ENCODE measurements around the gene SUGCT.

Gene SUGCT

GRCh38 chr7:40715053-40715430 lies 580.2 kb downstream of the SUGCT start:
- DNase-seq (ENCODE audit: low spot score) = no peak

- no peak for DNase-seq (ENCODE audit: low spot score)
Observed at GRCh38 chr7:40716052-40716451, 581.2 kb downstream of the SUGCT start.

- DNase-seq (ENCODE audit: low spot score) = peak; percentile 60
Observed at GRCh38 chr7:40717242-40717641, 582.4 kb downstream of the SUGCT start.

GRCh38 chr7:40720416-40720815 lies 585.6 kb downstream of the SUGCT start:
- no peak for DNase-seq (ENCODE audit: low spot score)

- DNase-seq (ENCODE audit: low spot score) = peak; percentile 18
Observed at GRCh38 chr7:40721342-40721949, 586.6 kb downstream of the SUGCT start.

GRCh38 chr7:40722242-40722641 lies 587.4 kb downstream of the SUGCT start:
- DNase-seq (ENCODE audit: low spot score) = no peak

GRCh38 chr7:40723829-40724228 lies 589.0 kb downstream of the SUGCT start:
- DNase-seq (ENCODE audit: low spot score) = no peak

GRCh38 chr7:40726559-40726958 lies 591.8 kb downstream of the SUGCT start:
- DNase-seq (ENCODE audit: low spot score) = no peak

GRCh38 chr7:40733114-40733513 lies 598.3 kb downstream of the SUGCT start:
- peak; percentile 37 for DNase-seq (ENCODE audit: low spot score)

GRCh38 chr7:40733578-40733977 lies 598.8 kb downstream of the SUGCT start:
- DNase-seq (ENCODE audit: low spot score) = no peak

- DNase-seq (ENCODE audit: low spot score) = no peak
Observed at GRCh38 chr7:40739257-40739656, 604.5 kb downstream of the SUGCT start.

GRCh38 chr7:40742270-40742669 lies 607.5 kb downstream of the SUGCT start:
- no peak for DNase-seq (ENCODE audit: low spot score)

- no peak for DNase-seq (ENCODE audit: low spot score)
Observed at GRCh38 chr7:40746841-40747556, 612.2 kb downstream of the SUGCT start.

- DNase-seq (ENCODE audit: low spot score) = no peak
Observed at GRCh38 chr7:40747856-40748255, 613.1 kb downstream of the SUGCT start.

GRCh38 chr7:40749877-40750276 lies 615.1 kb downstream of the SUGCT start:
- DNase-seq (ENCODE audit: low spot score) = no peak

- DNase-seq (ENCODE audit: low spot score) = no peak
Observed at GRCh38 chr7:40753455-40753854, 618.6 kb downstream of the SUGCT start.

- DNase-seq (ENCODE audit: low spot score) = no peak
Observed at GRCh38 chr7:40755438-40755837, 620.6 kb downstream of the SUGCT start.

- no peak for DNase-seq (ENCODE audit: low spot score)
Observed at GRCh38 chr7:40757109-40757508, 622.3 kb downstream of the SUGCT start.

GRCh38 chr7:40758590-40758989 lies 623.8 kb downstream of the SUGCT start:
- no peak for DNase-seq (ENCODE audit: low spot score)

GRCh38 chr7:40760293-40760964 lies 625.6 kb downstream of the SUGCT start:
- no peak for DNase-seq (ENCODE audit: low spot score)

GRCh38 chr7:40760987-40761386 lies 626.2 kb downstream of the SUGCT start:
- DNase-seq (ENCODE audit: low spot score) = no peak

- DNase-seq (ENCODE audit: low spot score) = no peak
Observed at GRCh38 chr7:40761762-40762560, 627.2 kb downstream of the SUGCT start.
